ENCODE measurements around the gene OR7A10. TPM values are rescaled to one million over a fixed set of nuclear protein-coding genes. Genes with fewer than 3 reads are reported as not detected.
"Not testable (repeated sequence)": the region's sequence is repeated elsewhere in the genome, so short reads cannot be mapped to it uniquely, and the experiment has no call there.

OR7A10 gene
- total RNA-seq, 1 donor from 2014 or later: not detected

- TF ChIP-seq CTCF (IDR thresholded peaks at IDR 0.05; ENCODE audit: unreplicated experiment): no peak
- Mint-ChIP-seq H3K4me3 (ENCODE audit: unreplicated experiment) (no peak overlapping the region), H3K36me3 (ENCODE audit: low read depth, unreplicated experiment) (no peaks in the 10 kb centered on the region), H3K27me3 (ENCODE audit: unreplicated experiment) (peaks cover 3% of the 10 kb centered on the region), H3K9me3 (ENCODE audit: unreplicated experiment) (no peaks in the 10 kb centered on the region), H3K27ac (ENCODE audit: unreplicated experiment) (no peak overlapping the region), H3K4me1 (ENCODE audit: unreplicated experiment) (no peaks in the 10 kb centered on the region)
- no peak for DNase-seq (ENCODE audit: low spot score)
Measured at GRCh38 chr19:14798760-14799159, 50.0 kb downstream of the OR7A10 start.

GRCh38 chr19:14796021-14796420 is 52.7 kb downstream of the OR7A10 start:
- Mint-ChIP-seq H3K27me3 (ENCODE audit: unreplicated experiment) (peaks cover 3% of the 10 kb centered on the region), H3K9me3 (ENCODE audit: unreplicated experiment) (no peaks in the 10 kb centered on the region), H3K36me3 (ENCODE audit: low read depth, unreplicated experiment) (no peaks in the 10 kb centered on the region), H3K4me1 (ENCODE audit: unreplicated experiment) (no peaks in the 10 kb centered on the region), H3K27ac (ENCODE audit: unreplicated experiment) (no peak overlapping the region), H3K4me3 (ENCODE audit: unreplicated experiment) (no peak overlapping the region)
- DNase-seq (ENCODE audit: low spot score): no peak
- TF ChIP-seq CTCF (IDR thresholded peaks at IDR 0.05; ENCODE audit: unreplicated experiment): no peak

DNA sequence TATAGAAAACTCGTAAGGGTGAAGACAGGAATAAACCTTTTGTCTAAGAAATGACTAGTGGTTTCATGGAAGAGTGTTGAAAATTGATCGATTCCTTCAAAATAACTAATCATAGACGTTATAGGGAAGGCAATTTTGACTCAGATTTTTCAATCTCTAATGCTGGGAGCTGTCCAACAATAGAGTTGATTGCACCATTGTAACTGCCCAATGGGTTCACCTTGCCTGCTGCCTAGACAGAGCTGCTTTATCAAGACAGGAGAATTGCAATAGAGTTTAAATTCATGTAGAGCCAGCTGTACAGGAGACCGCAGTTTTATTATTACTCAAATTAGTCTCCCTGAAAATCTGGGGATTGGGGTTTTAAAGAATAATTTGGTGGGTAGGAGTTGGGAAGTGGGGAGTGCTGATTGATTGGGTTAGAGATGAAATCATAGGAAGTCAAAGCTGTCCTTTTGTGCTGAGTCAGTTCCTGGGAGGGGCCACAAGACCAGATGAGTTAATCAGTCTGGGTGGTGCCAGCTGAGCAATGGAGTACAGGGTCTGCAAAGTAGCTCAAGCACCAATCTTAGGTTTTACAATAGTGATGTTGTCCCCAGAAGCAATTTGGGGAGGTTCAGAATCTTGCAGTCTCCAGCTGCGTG is 53.5 kb downstream of the OR7A10 start:
- DNase-seq (ENCODE audit: low spot score): no peak
- no peak overlapping the region for H3K4me3 Mint-ChIP-seq (ENCODE audit: unreplicated experiment)
- peaks cover 3% of the 10 kb centered on the region for H3K27me3 Mint-ChIP-seq (ENCODE audit: unreplicated experiment)
- no peaks in the 10 kb centered on the region for H3K4me1 Mint-ChIP-seq (ENCODE audit: unreplicated experiment)
- no peak overlapping the region for H3K27ac Mint-ChIP-seq (ENCODE audit: unreplicated experiment)
- H3K36me3 Mint-ChIP-seq (ENCODE audit: low read depth, unreplicated experiment): no peaks in the 10 kb centered on the region
- TF ChIP-seq CTCF (IDR thresholded peaks at IDR 0.05; ENCODE audit: unreplicated experiment): no peak
- H3K9me3 Mint-ChIP-seq (ENCODE audit: unreplicated experiment): no peaks in the 10 kb centered on the region

- H3K9me3 Mint-ChIP-seq (ENCODE audit: unreplicated experiment); H3K36me3 Mint-ChIP-seq (ENCODE audit: low read depth, unreplicated experiment); DNase-seq (ENCODE audit: low spot score); H3K27ac Mint-ChIP-seq (ENCODE audit: unreplicated experiment); H3K4me3 Mint-ChIP-seq (ENCODE audit: unreplicated experiment); H3K4me1 Mint-ChIP-seq (ENCODE audit: unreplicated experiment); H3K27me3 Mint-ChIP-seq (ENCODE audit: unreplicated experiment): not testable (repeated sequence)
Measured at GRCh38 chr19:14792250-14792649, 56.5 kb downstream of the OR7A10 start.

Other genes with a start within 250 kb of the OR7A10 start
- not detected for gene ADGRE3, start 174.1 kb downstream of the OR7A10 start, total RNA-seq (ENCODE audit: unreplicated experiment)
- 17.5 TPM for gene ZNF333, start 158.9 kb downstream of the OR7A10 start, total RNA-seq (ENCODE audit: unreplicated experiment)
- gene ADGRE2, start 70.4 kb downstream of the OR7A10 start, total RNA-seq (ENCODE audit: unreplicated experiment): 1.2 TPM
- gene OR7A5, start 13.7 kb downstream of the OR7A10 start, total RNA-seq (ENCODE audit: unreplicated experiment): not detected
- gene OR7C1, start 13.7 kb downstream of the OR7A10 start, total RNA-seq (ENCODE audit: unreplicated experiment): not detected
- gene OR7A17, start 37.2 kb upstream of the OR7A10 start, total RNA-seq (ENCODE audit: unreplicated experiment): not detected
- not detected for gene OR7C2, start 92.6 kb upstream of the OR7A10 start, total RNA-seq (ENCODE audit: unreplicated experiment)
- 8.3 TPM for gene SLC1A6, start 130.9 kb upstream of the OR7A10 start, total RNA-seq (ENCODE audit: unreplicated experiment)
- gene CASP14, start 200.6 kb upstream of the OR7A10 start, total RNA-seq (ENCODE audit: unreplicated experiment): not detected
- gene OR1I1, start 233.3 kb upstream of the OR7A10 start, total RNA-seq (ENCODE audit: unreplicated experiment): not detected